Tongue (tissue), 2 donors: ENCODE data around the gene SGK1. TPM values are rescaled to one million over a fixed set of nuclear protein-coding genes. Genes with fewer than 3 reads are reported as not detected.

ENCODE experiments used
- small RNA-seq: library from RNA; depleted of rRNA; stranded (forward); fragments of <200 nt; gene quantifications from one replicate; pipeline ENCODE3, GENCODE V24; 2014; ENCODE audit warnings: low replicate concordance
- total RNA-seq: library from RNA; depleted of rRNA; stranded (reverse); fragments of >200 nt; gene quantifications from one replicate; pipeline ENCODE4 v1.2.3, GENCODE V29; 2014

The SGK1 gene
- total RNA-seq, 1 donor from 2014 or later = 59.6 TPM

Small RNA genes lying within 50 kb of the gene (small RNA-seq; reads per million reads assigned to genes)
- gene RF00019 (not detected), gene RN7SL408P (0.06 reads per million), gene RNA5SP218 (0.50 reads per million, percentile 73 among the genes with 10 or more reads in this experiment), gene RPS29P32 (not detected)
